Keratinocyte (primary cell): Measurements from ENCODE around the gene ATP6V0A1. TPM values are rescaled to one million over a fixed set of nuclear protein-coding genes. Genes with fewer than 3 reads are reported as not detected.

Experiments used
- DNase-seq: peaks from one replicate; pipeline ENCODE4 v3.0.0-alpha.2; 2011; ENCODE audit warnings: low read depth, missing footprints, low spot score
- FAIRE-seq: peaks from 2 replicates; lab custom pipeline; 2011; peaks lifted over from hg19 to GRCh38; lab: Jason Lieb, UNC
- H2AFZ ChIP-seq: 2 replicates; pipeline ENCODE4 v1.6.0; 2012; ENCODE audit warnings: low read length, control low read depth, inconsistent platforms; ENCODE audit not compliant: control insufficient read depth
- H3K27ac ChIP-seq: 2 replicates; pipeline ENCODE4 v1.5.1; 2011; ENCODE audit warnings: low read length; ENCODE audit not compliant: control insufficient read depth, insufficient read depth
- H3K27me3 ChIP-seq: 3 replicates; pipeline ENCODE4 v1.6.0; 2011; ENCODE audit warnings: low read length; ENCODE audit not compliant: control insufficient read depth, insufficient read depth; ENCODE audit errors: extremely low read depth
- H3K36me3 ChIP-seq, 2 experiments: 2 replicates in 1 of 2; 3 replicates in 1 of 2; pipeline ENCODE4 v1.5.1; 2011; ENCODE audit warnings: low read length in 2 of 2, mild to moderate bottlenecking in 1 of 2; ENCODE audit not compliant: control insufficient read depth in 2 of 2, insufficient read depth in 2 of 2; ENCODE audit errors: extremely low read depth in 1 of 2
- H3K4me1 ChIP-seq: 3 replicates; pipeline ENCODE4 v1.5.1; 2011; ENCODE audit warnings: low read length; ENCODE audit not compliant: control insufficient read depth, insufficient read depth; ENCODE audit errors: extremely low read depth
- H3K4me2 ChIP-seq: 3 replicates; pipeline ENCODE4 v1.6.0; 2011; ENCODE audit warnings: low read depth, low read length; ENCODE audit not compliant: control insufficient read depth, insufficient read depth; ENCODE audit errors: extremely low read depth
- H3K4me3 ChIP-seq, 3 experiments: fragments of 200-600 bp in 1 of 3; sonication (generic) in 1 of 3; 2 replicates in 2 of 3; 3 replicates in 1 of 3; pipeline ENCODE4 v1.5.1; 2011 to 2016; ENCODE audit warnings: low read length in 3 of 3, mild to moderate bottlenecking in 3 of 3, control low read depth in 2 of 3, inconsistent platforms in 1 of 3, low read depth in 1 of 3, mixed read lengths in 1 of 3, mixed run types in 1 of 3, moderate library complexity in 1 of 3; ENCODE audit not compliant: control insufficient read depth in 2 of 3, insufficient read depth in 2 of 3; ENCODE audit errors: extremely low read depth in 1 of 3
- H3K79me2 ChIP-seq: 2 replicates; pipeline ENCODE4 v1.6.0; 2012; ENCODE audit warnings: low read length; ENCODE audit not compliant: control insufficient read depth, insufficient read depth
- H3K9ac ChIP-seq: 3 replicates; pipeline ENCODE4 v1.6.0; 2011; ENCODE audit warnings: low read length; ENCODE audit not compliant: control insufficient read depth, insufficient read depth; ENCODE audit errors: extremely low read depth
- H3K9me1 ChIP-seq: 3 replicates; pipeline ENCODE4 v1.6.0; 2011; ENCODE audit warnings: low read length; ENCODE audit not compliant: control insufficient read depth, insufficient read depth; ENCODE audit errors: extremely low read depth
- H3K9me3 ChIP-seq: 2 replicates; pipeline ENCODE4 v1.5.1; 2012; ENCODE audit warnings: low read depth, low read length; ENCODE audit not compliant: control insufficient read depth
- H4K20me1 ChIP-seq: 3 replicates; pipeline ENCODE4 v1.6.0; 2011; ENCODE audit warnings: low read length; ENCODE audit not compliant: control insufficient read depth, insufficient read depth; ENCODE audit errors: extremely low read depth
- EZH2 ChIP-seq: IDR thresholded peaks from one replicate; pipeline ENCODE4 v1.6.1; 2012; ENCODE audit warnings: inconsistent platforms, mild to moderate bottlenecking, low read length, moderate library complexity
- dilution Hi-C: fragments of 300-500 bp; cut with MboI; formaldehyde crosslinking; loops from one replicate; pipeline ENCODE4 v1.7.0; 2020; ENCODE audit warnings: low sequenced_read_pairs; ENCODE audit not compliant: extremely low pct_ligation_motif_present
- polyA plus RNA-seq, 5 experiments: library from polyadenylated mRNA; depleted of rRNA in 3 of 5; stranded (reverse) in 3 of 5; stranded (forward) in 1 of 5; unstranded in 1 of 5; fragments of >200 nt; gene quantifications; 1 replicate in 1 of 5; 2 replicates in 3 of 5; 3 replicates in 1 of 5; pipeline versions ENCODE4 v1.2.1 to v1.2.3, GENCODE V29; 2011 to 2012; ENCODE audit warnings: missing spikeins in 2 of 5, low read depth in 1 of 5, low replicate concordance in 1 of 5
- TF ChIP-seq, protein P1 (sequence below), 3 experiments: IDR thresholded peaks in 1 of 3; conservative IDR thresholded peaks in 1 of 3; optimal IDR thresholded peaks in 1 of 3; 2 replicates in 2 of 3; 3 replicates in 1 of 3; pipeline versions ENCODE3 to v1.5.1; 2011; ENCODE audit warnings: low read length in 3 of 3, mild to moderate bottlenecking in 3 of 3, moderate library complexity in 2 of 3, control low read depth in 1 of 3, inconsistent platforms in 1 of 3; ENCODE audit not compliant: insufficient read depth in 2 of 3; ENCODE audit errors: extremely low read depth in 1 of 3

The ATP6V0A1 gene
- polyA plus RNA-seq, 1 donor (not counting 4 experiments of a cell fraction or from before 2014, with no cell fraction given): 24.0 TPM

DNA sequence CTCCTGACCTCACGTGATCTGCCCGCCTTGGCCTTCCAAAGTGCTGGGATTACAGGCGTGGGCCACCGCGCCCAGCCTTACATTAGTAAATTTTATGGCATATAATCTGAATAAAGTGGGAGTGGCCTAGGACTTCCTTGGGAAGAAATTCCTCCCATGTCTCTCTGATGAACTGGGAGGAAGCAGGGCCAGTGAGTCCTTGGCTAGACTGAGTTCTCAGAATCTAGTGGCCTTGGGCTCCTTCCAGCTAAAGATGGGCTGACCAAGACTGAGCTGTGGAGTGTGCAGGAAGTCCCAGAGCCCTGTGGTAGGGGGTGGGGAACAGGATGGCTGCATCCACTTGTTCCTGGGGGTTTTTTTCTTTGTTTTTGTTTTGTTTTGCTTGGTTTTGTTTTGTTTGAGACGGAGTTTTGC, 67.4 kb downstream of the ATP6V0A1 start:
- FAIRE-seq (no peak), DNase-seq (no peak)
- Histone ChIP-seq H3K27ac (no peak overlapping the region), H3K9me3 (no peaks in the 10 kb centered on the region), H3K9me1 (no peaks in the 10 kb centered on the region), H3K79me2 (no peaks in the 10 kb centered on the region), H4K20me1 (no peaks in the 10 kb centered on the region), H2AFZ (no peak overlapping the region), H3K36me3 (peaks cover 0 to 3% of the 10 kb centered on the region in 2 experiments), H3K4me3 (no peak overlapping the region), H3K9ac (no peak overlapping the region), H3K4me2 (no peak overlapping the region), H3K27me3 (no peaks in the 10 kb centered on the region), H3K4me1 (peaks cover 34% of the 10 kb centered on the region)
- dilution Hi-C loops: no loop called here
- no peak for TF ChIP-seq EZH2
- TF ChIP-seq, protein P1, sequence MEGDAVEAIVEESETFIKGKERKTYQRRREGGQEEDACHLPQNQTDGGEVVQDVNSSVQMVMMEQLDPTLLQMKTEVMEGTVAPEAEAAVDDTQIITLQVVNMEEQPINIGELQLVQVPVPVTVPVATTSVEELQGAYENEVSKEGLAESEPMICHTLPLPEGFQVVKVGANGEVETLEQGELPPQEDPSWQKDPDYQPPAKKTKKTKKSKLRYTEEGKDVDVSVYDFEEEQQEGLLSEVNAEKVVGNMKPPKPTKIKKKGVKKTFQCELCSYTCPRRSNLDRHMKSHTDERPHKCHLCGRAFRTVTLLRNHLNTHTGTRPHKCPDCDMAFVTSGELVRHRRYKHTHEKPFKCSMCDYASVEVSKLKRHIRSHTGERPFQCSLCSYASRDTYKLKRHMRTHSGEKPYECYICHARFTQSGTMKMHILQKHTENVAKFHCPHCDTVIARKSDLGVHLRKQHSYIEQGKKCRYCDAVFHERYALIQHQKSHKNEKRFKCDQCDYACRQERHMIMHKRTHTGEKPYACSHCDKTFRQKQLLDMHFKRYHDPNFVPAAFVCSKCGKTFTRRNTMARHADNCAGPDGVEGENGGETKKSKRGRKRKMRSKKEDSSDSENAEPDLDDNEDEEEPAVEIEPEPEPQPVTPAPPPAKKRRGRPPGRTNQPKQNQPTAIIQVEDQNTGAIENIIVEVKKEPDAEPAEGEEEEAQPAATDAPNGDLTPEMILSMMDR (optimal IDR thresholded peaks at IDR 0.05 in 1 of 3, IDR thresholded peaks at IDR 0.05 in 1 of 3, conservative IDR thresholded peaks at IDR 0.05 in 1 of 3; ENCODE audit: extremely low read depth in 1 of 3, insufficient read depth in 2 of 3, low read length in 3 of 3): no peak

DNA sequence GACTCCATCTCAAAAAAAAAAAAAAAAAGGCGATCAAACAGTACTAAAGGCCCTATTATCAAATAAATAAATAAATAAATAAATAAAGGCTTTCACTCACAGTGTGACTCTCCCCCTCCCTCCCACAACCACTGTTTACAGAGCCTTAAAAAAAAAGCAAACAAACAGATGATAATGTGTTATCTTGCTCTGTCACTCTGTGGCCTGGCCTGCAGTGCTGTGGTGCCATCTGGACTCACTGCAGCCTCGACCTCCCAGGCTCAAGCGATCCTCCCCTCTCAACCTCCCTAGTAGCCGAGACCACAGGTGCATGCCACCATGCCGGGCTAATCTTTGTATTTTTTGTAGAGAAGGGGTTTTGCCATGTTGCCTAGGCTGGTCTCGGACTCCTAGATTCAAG, 69.3 kb downstream of the ATP6V0A1 start:
- H3K36me3 ChIP-seq: no peaks in the 10 kb centered on the region
- no peak overlapping the region for H3K27ac ChIP-seq
- H3K4me1 ChIP-seq: peaks cover 38% of the 10 kb centered on the region
- TF ChIP-seq, protein P1 (optimal IDR thresholded peaks at IDR 0.05 in 1 of 3, IDR thresholded peaks at IDR 0.05 in 1 of 3, conservative IDR thresholded peaks at IDR 0.05 in 1 of 3; ENCODE audit: extremely low read depth in 1 of 3, insufficient read depth in 2 of 3, low read length in 3 of 3): no peak
- TF ChIP-seq EZH2: no peak
- DNase-seq (no peak), FAIRE-seq (no peak)
- H3K9me3 ChIP-seq: no peaks in the 10 kb centered on the region
- dilution Hi-C loops: no loop called here
- H3K4me3 ChIP-seq: no peak overlapping the region
- H3K9me1 ChIP-seq: no peaks in the 10 kb centered on the region
- no peaks in the 10 kb centered on the region for H3K79me2 ChIP-seq
- no peaks in the 10 kb centered on the region for H4K20me1 ChIP-seq
- no peak overlapping the region for H2AFZ ChIP-seq
- H3K27me3 ChIP-seq: no peaks in the 10 kb centered on the region
- no peak overlapping the region for H3K4me2 ChIP-seq
- no peak overlapping the region for H3K9ac ChIP-seq
